Skin of body (tissue), 2 donors: ENCODE data around the gene BCAR1. TPM values are rescaled to one million over a fixed set of nuclear protein-coding genes. Genes with fewer than 3 reads are reported as not detected.
A peak's percentile ranks its signal among the peaks of the same experiment; 100 is the strongest.
"Not testable (repeated sequence)": the region's sequence is repeated elsewhere in the genome, so short reads cannot be mapped to it uniquely, and the experiment has no call there.

Source experiments
- DNase-seq: peaks from one replicate; lab custom pipeline; 2025; lab: John Stamatoyannopoulos, UW
- total RNA-seq: library from RNA; depleted of rRNA; stranded (reverse); fragments of >200 nt; gene quantifications from one replicate; pipeline ENCODE4 v1.2.3, GENCODE V29; 2014

The BCAR1 gene
- 16.8 TPM for total RNA-seq

GRCh38 chr16:75251280-75252048, at the start of gene BCAR1:
Gene BCAR1 (minus strand): TSS chr16:75251624. CDS start chr16:75251482, 142 bp downstream.
- DNase-seq = peak; percentile 68

GRCh38 chr16:75298267-75298666, 46.8 kb upstream of the BCAR1 start:
- DNase-seq = no peak

GRCh38 chr16:75296606-75297005, 45.2 kb upstream of the BCAR1 start:
- no peak for DNase-seq

GRCh38 chr16:75294773-75295459, 43.5 kb upstream of the BCAR1 start:
- no peak for DNase-seq

GRCh38 chr16:75293772-75294171, 42.3 kb upstream of the BCAR1 start:
- no peak for DNase-seq

GRCh38 chr16:75293173-75293572, 41.7 kb upstream of the BCAR1 start:
- DNase-seq = no peak

GRCh38 chr16:75292691-75293090, 41.3 kb upstream of the BCAR1 start:
- DNase-seq = no peak

- DNase-seq = peak; percentile 27
Observed at GRCh38 chr16:75289189-75289588, 37.8 kb upstream of the BCAR1 start.

GRCh38 chr16:75288596-75289120, 37.2 kb upstream of the BCAR1 start:
- no peak for DNase-seq

GRCh38 chr16:75288181-75288580, 36.8 kb upstream of the BCAR1 start:
- no peak for DNase-seq

GRCh38 chr16:75287708-75288107, 36.3 kb upstream of the BCAR1 start:
- no peak for DNase-seq

- DNase-seq = no peak
Observed at GRCh38 chr16:75286389-75286788, 35.0 kb upstream of the BCAR1 start.

- DNase-seq = no peak
Observed at GRCh38 chr16:75282466-75283281, 31.2 kb upstream of the BCAR1 start.

- no peak for DNase-seq
Observed at GRCh38 chr16:75281826-75282225, 30.4 kb upstream of the BCAR1 start.

- DNase-seq = not testable (repeated sequence)
Observed at GRCh38 chr16:75281009-75281408, 29.6 kb upstream of the BCAR1 start.

GRCh38 chr16:75280331-75280804, 28.9 kb upstream of the BCAR1 start:
- DNase-seq = no peak

- DNase-seq = no peak
Observed at GRCh38 chr16:75279305-75279704, 27.9 kb upstream of the BCAR1 start.

GRCh38 chr16:75273054-75273925, 21.9 kb upstream of the BCAR1 start:
- DNase-seq = no peak

GRCh38 chr16:75272629-75273028, 21.2 kb upstream of the BCAR1 start:
- not testable (repeated sequence) for DNase-seq

GRCh38 chr16:75272097-75272551, 20.7 kb upstream of the BCAR1 start:
- DNase-seq = no peak
